GM18517 (cell line): ENCODE measurements around the gene ARHGAP9.
A peak's percentile ranks its signal among the peaks of the same experiment; 100 is the strongest.
"Not testable (repeated sequence)": the region's sequence is repeated elsewhere in the genome, so short reads cannot be mapped to it uniquely, and the experiment has no call there.

ENCODE experiments used
- ATAC-seq: cut with Tn5 transposase; IDR thresholded peaks from one replicate; pipeline ENCODE4 v1.9.1; 2021; ENCODE audit warnings: mild to moderate bottlenecking, moderate library complexity; ENCODE audit not compliant: unreplicated experiment

The ARHGAP9 gene

DNA sequence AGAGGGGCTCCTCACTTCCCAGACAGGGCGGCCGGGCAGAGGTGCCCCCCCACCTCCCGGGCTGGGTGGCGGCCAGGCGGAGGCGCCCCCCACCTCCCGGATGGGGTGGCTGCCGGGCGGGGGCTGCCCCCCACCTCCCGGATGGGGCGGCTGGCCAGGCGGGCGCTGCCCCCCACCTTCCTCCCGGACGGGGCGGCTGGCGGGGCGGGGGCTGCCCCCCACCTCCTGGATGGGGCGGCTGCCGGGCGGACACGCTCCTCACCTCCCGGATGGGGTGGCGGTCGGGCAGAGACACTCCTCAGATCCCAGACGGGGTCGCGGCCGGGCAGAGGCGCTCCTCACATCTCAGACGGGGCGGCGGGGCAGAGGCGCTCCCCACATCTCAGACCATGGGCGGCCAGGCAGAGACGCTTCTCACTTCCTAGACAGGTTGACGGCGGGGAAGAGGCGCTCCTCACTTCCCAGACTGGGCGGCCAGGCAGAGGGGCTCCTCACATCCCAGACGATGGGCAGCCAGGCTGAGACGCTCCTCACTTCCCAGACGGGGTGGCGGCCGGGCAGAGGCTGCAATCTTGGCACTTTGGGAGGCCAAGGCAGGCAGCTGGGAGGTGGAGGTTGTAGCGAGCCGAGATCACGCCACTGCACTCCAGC is 15.5 kb upstream of the ARHGAP9 start:
- ATAC-seq = not testable (repeated sequence)

DNA sequence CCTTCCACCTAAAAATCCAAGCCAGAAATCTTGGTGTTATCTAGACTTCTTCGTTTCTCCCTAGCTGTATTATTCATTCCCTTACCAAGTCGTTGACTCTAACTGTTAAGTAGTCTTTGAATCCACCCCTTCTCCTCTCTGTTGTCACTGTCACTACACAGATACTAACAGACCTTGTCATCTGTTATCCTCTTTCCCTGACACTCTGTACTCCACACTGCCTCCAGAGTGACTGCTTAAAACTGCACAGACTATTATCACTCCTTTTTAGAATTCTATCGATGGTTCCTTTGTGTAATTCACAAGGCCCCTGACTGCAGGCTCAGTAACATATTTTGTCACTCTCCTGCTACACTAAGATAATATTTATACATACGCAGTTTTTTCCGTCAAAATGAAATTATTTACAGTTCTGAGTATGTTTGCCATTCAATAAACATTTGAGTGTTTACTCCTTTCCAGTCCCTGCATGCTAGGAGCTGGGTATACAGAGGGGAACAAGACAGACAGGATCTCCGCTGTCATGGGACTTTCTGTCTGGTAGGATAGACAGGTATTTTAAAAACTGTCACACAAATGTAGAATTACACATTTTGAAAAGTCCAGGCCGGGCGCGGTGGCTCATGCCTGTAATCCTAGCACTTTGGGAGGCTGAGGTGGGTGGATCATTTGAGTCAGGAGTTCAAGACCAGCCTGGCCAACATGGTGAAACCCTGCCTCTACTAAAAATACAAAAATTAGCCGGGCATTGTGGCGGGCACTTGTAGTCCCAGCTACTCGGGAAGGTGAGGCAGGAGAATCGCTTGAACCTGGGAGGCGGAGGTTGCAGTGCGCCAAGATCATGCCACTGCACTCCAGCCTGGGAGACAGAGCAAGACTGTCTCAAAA is 12.0 kb upstream of the ARHGAP9 start:
- no peak for ATAC-seq

DNA sequence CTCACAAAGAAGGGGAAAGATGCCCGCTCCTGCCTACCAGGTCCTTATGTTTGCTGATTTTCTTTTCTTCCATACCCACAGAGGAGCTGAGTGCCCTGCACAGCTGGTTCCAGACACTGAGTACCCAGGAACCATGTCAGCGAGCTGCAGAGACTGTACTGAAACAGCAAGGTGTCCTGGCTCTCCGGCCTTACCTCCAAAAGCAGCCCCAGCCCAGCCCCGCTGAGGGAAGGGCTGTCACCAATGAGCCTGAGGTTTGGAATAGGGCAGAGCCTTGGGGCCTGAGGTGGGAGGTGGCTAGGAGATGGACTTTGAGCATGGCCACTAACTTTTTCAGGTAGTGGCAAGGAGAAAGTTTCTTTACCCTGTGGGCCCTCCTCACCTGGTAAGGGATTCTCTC is 10.5 kb upstream of the ARHGAP9 start:
- no peak for ATAC-seq

DNA sequence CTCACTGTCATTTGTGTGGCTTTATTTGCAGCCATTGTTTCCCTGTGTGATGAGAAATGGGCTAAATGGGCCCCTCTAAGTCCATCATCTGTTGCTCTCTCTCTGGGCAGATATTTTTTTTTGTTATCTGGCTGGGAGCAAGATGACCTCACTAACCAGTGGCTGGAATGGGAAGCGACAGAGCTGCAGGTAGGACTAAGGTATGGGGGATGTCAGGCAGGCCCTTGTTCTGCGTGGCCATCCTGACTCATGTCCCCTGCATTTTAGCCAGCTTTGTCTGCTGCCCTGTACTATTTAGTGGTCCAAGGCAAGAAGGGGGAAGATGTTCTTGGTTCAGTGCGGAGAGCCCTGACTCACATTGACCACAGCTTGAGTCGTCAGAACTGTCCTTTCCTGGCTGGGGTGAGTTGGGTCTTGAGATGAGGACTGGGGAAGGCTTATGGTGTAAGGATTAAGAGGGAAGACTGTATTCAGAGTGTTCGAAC is 9.5 kb upstream of the ARHGAP9 start:
- no peak for ATAC-seq

GRCh38 chr12:57488402-57489156 is 8.9 kb upstream of the ARHGAP9 start:
- no peak for ATAC-seq

- ATAC-seq = peak; percentile 99
Observed at GRCh38 chr12:57487597-57488401, 8.1 kb upstream of the ARHGAP9 start, which contains the start of gene MARS1. Gene MARS1 (plus strand): TSS chr12:57488068. CDS start chr12:57488091, 23 bp downstream.

DNA sequence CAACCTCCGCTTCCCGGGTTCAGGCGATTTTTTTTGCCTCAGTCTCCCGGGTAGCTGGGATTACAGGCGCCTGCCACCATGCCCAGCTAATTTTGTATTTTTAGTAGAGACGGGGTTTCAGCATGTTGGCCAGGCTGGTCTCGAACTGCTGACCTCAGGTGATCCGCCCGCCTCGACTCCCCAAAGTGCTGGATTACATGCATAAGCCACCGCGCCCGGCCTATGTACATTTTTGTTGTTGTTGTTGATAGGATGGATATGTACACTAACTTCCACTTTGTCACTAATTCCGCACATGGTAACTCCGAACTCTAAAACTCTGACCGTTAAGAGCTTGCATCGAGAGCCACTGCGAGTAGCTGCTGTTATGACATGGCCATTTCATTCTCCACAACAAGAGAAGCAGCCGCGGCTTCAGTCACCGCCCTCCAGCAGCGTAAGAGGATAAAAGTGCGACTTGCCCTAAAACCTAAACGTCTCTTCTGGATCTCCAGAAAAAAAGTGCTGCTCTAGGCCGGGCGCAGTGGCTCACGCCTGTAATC is 7.5 kb upstream of the ARHGAP9 start:
- no peak for ATAC-seq

- ATAC-seq = no peak
Observed at GRCh38 chr12:57485695-57486094, 6.0 kb upstream of the ARHGAP9 start.

- no peak for ATAC-seq
Observed at GRCh38 chr12:57483466-57483865, 3.8 kb upstream of the ARHGAP9 start.

- no peak for ATAC-seq
Observed at GRCh38 chr12:57481671-57482070, 2.0 kb upstream of the ARHGAP9 start.

GRCh38 chr12:57479043-57479375 is 657 bp downstream of the ARHGAP9 start:
- no peak for ATAC-seq

GRCh38 chr12:57477710-57478681 is 1.7 kb downstream of the ARHGAP9 start:
- peak; percentile 42 for ATAC-seq

- ATAC-seq = no peak
Observed at GRCh38 chr12:57476993-57477709, 2.5 kb downstream of the ARHGAP9 start.

DNA sequence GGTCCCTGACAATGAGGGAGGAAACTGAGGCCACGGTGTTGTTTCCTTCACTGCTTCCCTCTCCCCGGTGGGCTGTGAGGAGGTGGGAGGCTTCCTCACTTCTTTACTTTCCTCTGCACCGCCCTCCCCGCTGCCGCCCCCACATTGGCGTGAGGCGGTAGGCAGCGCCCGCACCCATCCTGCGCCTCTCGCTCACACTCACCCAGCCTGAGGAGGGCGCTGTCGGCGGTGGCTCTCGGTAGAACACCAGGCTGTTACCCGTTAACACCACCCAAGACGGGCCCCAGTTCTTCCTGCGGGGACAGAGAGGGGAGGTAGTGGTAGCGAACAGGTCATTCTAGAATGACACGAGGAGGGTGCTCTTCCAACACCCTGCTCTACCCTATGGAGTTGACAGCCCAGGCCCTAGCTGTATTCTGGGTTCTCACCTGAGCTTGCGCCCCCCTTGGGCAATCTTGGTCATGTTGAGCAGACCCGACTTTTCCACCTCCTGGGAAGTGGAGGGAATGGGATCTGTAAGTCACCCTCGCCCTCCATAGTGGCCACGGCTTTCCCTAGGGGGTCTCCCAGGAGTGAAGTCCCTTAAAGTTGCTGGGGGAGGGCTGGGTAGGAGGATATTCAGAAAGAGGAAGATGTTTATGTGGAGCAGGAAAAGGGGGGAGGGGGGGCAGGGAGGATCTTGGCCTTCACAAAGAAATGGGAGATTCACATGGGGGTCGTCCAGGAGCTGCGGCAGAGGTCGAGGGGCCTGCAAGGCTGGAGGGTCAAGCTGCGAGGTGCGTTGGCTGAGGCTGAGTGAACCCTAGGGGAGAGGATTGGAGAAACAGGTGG is 3.3 kb downstream of the ARHGAP9 start:
- peak; percentile 47 for ATAC-seq

GRCh38 chr12:57475271-57476161 is 4.2 kb downstream of the ARHGAP9 start:
- ATAC-seq = no peak

- ATAC-seq = no peak
Observed at GRCh38 chr12:57474862-57475261, 4.8 kb downstream of the ARHGAP9 start.

DNA sequence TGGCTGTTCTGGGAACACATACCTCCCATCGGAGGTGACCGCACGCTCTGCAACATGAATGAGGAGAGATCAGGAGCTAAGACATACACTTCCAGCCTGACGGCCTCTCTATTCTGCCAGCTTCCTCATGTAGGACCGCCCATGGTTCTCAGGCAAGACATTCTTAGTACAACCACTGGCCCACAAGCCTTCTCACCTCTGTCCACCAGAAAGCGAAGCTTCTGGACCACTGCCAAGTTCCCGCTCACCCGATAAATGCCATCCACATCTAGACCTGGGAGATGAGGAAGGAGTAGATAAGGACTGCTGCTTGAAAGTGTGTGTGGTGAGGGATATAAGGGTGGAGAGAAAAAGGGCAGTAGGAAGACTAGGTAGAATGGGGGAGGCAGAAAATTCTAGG is 5.2 kb downstream of the ARHGAP9 start:
- no peak for ATAC-seq
